H1 (cell line): ENCODE data around the gene RIPOR1.

Experiments
- CEBPB ChIP-seq: IDR thresholded peaks from 2 replicates; pipeline ENCODE4 v1.6.1; 2012; ENCODE audit warnings: low read depth, low read length
- HDAC6 ChIP-seq: IDR thresholded peaks from one replicate; pipeline ENCODE4 v1.7.1; 2012; ENCODE audit warnings: low read depth, mild to moderate bottlenecking, inconsistent platforms, low read length, moderate library complexity
- POLR2A ChIP-seq, 2 experiments: IDR thresholded peaks; 1 replicate in 1 of 2; 2 replicates in 1 of 2; pipeline ENCODE4 v1.6.1; 2011; ENCODE audit warnings: low read depth in 2 of 2, low read length in 2 of 2, mild to moderate bottlenecking in 2 of 2; ENCODE audit errors: control extremely low read depth in 1 of 2
- TF ChIP-seq, protein P1 (sequence below), 3 experiments: IDR thresholded peaks; 1 replicate in 2 of 3; 2 replicates in 1 of 3; pipeline versions ENCODE4 v1.5.1 to v1.6.1; 2011; ENCODE audit warnings: low read length in 3 of 3, mild to moderate bottlenecking in 3 of 3, inconsistent platforms in 2 of 3, low read depth in 1 of 3, moderate library complexity in 1 of 3; ENCODE audit not compliant: insufficient read depth in 1 of 3; ENCODE audit errors: control extremely low read depth in 1 of 3

DNA sequence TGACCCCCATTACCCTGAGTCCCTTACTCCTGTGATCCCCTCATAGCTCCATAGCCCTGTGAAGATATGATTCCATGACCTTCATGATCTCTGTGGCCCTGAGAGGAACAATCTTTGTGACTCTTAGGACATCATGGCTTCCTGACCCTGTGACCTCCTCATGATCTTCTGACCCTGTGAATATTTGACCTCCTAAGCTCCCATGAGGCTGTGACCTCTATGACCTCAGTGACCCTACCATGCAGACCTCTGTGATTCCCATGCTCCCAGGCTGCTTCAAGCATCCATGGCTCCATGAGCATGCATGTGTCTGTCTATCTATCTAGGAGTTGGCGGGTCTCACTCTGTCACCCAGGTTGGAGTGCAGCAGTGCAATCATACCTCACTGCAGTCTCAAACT, 12.1 kb downstream of the RIPOR1 start:
- TF ChIP-seq POLR2A (IDR thresholded peaks at IDR 0.05; ENCODE audit: control extremely low read depth in 1 of 2, low read depth in 2 of 2, low read length in 2 of 2) (no peak), CEBPB (no peak), HDAC6 (no peak)
- TF ChIP-seq, protein P1, sequence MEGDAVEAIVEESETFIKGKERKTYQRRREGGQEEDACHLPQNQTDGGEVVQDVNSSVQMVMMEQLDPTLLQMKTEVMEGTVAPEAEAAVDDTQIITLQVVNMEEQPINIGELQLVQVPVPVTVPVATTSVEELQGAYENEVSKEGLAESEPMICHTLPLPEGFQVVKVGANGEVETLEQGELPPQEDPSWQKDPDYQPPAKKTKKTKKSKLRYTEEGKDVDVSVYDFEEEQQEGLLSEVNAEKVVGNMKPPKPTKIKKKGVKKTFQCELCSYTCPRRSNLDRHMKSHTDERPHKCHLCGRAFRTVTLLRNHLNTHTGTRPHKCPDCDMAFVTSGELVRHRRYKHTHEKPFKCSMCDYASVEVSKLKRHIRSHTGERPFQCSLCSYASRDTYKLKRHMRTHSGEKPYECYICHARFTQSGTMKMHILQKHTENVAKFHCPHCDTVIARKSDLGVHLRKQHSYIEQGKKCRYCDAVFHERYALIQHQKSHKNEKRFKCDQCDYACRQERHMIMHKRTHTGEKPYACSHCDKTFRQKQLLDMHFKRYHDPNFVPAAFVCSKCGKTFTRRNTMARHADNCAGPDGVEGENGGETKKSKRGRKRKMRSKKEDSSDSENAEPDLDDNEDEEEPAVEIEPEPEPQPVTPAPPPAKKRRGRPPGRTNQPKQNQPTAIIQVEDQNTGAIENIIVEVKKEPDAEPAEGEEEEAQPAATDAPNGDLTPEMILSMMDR (IDR thresholded peaks at IDR 0.05; ENCODE audit: control extremely low read depth in 1 of 3, insufficient read depth in 1 of 3, low read depth in 1 of 3, low read length in 3 of 3): no peak
